ENCODE results near the gene EEPD1.
"Not testable (repeated sequence)": the region's sequence is repeated elsewhere in the genome, so short reads cannot be mapped to it uniquely, and the experiment has no call there.

The EEPD1 gene

DNA sequence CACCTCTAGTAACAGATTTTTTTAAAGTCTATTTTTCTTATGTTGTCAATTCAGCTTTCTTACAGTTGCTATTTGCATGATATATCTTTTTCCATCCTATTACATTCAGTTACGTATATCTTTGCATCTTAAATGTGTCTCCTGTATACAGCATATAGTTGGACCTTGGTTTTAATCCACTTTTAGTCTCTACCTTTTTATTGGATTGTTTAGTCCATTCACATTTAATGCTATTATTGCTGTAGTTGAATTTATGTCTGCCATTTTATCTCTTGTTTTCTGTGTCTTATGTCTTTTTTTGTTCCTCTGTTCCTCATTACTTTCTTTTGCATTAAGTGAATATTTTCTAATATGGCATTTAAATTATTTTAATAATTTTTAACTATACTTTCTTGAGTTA, 100.6 kb downstream of the EEPD1 start:
- no peak for DNase-seq (ENCODE audit: low read depth in 1 of 2, low spot score in 1 of 2)

DNA sequence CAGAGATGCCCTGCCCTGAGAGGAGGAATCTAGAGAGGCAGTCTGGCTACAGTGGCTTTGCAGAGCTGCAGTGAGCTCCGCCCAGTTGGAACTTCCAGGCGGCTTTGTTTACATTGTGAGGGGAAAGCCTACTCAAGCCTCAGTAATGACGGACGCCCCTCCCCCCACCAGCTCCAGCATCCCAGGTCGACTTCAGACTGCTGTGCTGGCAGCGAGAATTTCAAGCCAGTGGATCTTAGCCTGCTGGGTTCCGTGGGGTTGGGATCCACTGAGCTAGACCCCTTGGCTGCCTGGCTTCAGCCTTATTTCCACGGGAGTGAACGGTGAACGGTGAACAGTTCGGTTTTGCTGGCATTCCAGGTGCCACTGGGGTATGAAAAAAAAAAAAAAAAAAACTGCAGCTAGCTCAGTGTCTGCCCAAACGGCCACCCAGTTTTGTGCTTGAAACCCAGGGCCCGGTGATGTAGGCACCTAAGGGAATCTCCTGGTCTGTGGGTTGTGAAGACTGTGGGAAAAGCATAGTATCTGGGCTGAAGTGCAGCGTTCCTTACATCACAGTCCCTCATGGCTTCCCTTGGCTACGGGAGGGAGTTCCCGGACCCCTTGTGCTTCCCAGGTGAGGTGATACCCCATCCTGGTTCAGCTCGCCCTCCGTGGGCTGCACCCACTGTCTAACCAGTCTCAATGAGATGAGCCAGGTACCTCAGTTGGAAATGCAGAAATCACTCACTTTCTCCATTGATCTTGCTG, 105.6 kb downstream of the EEPD1 start:
- not testable (repeated sequence) for DNase-seq (ENCODE audit: low read depth in 1 of 2, low spot score in 1 of 2)

DNA sequence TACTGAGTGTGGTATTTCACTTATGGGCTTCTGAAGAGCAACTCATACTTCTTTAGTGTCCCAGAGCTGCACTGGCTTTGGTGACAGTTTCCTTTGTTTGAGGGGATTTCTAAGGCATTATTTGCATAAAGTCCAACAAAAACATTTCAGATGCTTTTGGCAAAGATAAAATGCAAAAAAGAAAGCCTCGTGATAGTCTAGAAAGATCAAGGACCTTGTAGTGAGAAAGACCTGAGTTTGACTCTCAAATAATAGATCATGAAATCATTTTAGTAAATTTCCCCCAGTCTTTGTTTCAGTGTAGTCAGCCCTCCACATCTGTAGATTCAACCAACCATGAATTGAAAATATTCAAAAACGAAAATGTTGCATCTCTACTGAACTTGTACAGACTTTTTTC, 107.4 kb downstream of the EEPD1 start:
- no peak for DNase-seq (ENCODE audit: low read depth in 1 of 2, low spot score in 1 of 2)

DNA sequence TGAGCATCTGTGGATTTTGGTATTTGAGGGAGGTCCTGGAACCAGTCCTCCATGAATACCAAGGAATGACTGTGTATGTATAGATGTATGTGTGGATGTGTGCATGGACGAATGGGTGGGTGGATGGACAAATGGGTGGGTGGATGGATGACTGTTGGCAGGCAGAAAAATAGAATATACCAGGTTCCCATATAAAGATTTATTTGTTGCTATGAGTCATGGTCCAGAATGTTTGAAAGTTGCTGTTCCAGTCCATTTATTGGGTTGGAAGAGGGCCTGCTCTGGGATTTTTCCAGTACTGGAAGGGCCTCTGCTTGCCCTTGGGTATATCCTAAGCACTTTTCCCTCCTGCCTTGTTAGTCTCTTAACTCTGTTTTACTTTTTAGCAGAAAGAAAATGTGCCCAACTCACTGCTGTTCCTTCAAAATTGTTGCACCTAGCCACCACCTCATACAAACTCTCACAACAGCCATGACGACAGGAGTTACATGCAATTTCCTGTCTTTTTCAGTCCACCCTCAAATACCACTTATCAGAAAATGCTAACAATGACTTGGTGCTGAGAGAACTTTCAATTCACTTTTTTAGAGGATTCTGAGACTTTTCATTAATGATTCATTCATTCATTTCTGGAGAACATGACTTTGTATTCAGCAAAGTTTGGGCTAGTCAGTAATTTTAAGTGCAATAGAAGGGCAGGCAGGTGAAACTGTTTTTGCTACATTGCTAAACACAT, 108.1 kb downstream of the EEPD1 start:
- DNase-seq (ENCODE audit: low read depth in 1 of 2, low spot score in 1 of 2): no peak

DNA sequence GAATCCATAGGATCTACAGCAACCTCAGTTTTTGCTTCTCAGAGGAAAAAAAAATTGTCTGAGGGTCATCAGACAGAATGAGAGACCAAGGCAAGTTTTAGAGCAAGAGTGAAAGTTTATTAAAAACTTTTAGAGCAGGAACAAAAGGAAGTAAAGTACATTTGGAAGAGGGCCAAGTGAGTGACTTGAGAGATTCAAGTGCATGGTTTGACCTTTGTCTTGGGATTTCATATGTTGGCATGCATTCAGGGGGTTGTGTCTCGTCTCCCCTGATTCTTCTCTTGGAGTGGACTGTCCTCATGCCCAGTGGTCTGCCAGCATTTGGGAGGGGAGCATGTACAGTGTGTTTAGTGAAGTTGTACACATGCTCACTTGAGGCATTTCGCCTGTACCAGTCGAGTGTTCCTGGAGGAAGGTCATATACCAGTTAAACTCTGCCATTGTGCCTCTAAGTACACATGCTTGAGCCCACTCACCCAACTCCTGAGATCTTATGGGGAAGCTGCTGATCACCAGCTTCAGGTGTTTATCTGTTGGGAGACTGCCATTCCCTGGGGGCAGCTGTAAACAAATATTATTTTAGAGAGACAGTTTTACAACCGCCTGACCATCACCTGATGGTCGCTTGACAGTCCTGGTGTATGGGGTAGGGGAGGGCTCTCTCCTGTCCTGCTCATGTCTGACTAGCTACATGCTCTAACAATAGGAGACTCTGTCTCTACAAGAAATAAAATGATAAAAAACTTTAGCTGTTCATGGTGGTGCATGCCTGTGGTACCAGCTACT, 109.4 kb downstream of the EEPD1 start:
- DNase-seq (ENCODE audit: low read depth in 1 of 2, low spot score in 1 of 2): no peak

DNA sequence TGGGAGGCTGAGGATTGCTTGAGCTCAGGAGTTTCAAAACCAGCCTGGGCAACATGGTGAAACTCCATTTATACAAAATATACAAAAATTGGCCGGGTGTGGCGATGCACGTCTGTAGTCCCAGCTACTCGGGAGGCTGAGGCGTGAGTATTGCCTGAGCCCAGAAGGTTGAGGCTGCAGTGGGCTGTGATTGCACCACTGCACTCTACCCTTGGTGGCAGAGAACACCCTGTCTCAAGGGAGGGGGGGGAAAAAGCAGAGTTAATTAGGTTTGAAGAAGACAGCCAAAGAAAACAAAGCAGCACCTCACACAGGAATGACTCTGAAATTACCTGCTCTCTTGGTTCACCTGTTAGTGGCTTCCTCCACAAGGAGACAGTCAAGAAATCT, 110.0 kb downstream of the EEPD1 start:
- no peak for DNase-seq (ENCODE audit: low read depth in 1 of 2, low spot score in 1 of 2)

DNA sequence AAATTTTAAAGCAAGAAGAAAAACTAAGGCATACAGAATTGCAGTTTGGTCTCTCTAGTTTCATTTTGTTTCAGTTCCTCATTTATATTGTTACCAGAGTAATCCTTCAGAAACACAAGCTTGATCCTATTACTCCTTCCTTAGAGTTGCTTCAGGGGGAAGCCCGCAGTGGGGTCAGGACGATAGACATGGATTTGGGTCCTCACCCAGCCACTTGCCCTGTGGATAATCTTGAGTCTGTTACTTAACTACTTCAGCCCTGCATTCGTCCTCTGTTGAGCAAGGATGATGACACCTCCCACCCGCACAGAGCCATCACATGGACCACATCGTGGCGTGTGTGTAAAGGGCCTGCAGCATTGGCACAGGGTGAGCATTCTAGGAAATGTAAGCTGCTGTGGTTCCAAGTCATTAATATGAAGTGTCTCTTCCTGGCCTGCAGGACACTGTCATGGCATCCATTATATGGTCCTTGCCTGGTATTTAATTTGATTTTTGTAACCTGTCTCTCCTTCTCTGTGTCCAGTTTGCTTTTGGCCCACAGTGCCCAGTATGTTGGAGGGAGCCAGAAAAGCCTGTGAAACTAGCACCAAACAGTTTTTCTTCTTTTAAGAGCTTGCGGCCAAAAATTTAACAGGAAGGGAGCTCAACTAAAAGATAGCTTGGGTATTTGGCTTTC, 111.2 kb downstream of the EEPD1 start:
- DNase-seq (ENCODE audit: low read depth in 1 of 2, low spot score in 1 of 2): no peak

DNA sequence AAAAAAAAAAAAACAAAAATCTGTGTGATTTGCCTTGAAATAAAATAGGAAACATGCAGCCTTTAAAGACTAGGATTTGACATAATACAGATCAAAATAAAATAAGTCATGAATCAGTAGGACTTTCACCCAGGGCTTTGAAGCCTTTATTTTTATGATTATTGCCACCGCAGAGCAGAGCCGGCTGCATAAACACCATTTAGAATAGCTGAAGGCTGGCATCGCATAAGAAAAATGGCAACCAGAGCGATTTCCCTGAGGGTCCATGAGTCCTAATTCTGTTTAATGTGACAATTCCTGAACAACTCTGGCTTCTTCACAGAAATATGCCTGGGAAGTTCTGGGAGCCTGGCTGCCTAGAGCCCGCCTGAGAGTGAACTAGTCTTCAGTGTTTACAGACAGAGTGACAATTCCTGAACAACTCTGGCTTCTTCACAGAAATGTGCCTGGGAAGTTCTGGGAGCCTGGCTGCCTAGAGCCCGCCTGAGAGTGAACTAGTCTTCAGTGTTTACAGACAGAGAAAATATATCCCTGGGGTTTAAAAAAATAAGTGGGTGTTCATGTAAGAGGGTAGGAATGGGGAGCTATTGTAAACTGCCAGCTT, 112.0 kb downstream of the EEPD1 start:
- DNase-seq (ENCODE audit: low read depth in 1 of 2, low spot score in 1 of 2): no peak

DNA sequence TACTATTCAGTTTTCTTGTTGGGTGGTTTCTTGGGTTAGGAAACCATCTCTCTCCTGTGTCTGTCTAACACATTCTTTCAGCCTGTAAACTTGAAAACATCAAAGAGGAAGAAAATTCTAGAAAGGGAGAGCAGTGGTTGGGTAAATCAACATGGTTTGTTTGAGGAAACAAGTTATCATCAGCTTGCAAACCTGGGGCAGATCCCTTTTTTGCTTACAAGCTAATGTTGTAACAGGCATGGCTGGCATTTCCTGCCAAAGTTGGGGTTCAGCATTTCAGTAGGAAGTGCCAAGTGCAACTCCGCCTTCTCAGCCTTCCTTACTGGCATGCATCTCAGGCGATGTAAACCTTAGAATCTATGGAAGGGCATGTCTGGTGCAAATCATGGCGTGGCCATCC, 112.6 kb downstream of the EEPD1 start:
- no peak for DNase-seq (ENCODE audit: low read depth in 1 of 2, low spot score in 1 of 2)

DNA sequence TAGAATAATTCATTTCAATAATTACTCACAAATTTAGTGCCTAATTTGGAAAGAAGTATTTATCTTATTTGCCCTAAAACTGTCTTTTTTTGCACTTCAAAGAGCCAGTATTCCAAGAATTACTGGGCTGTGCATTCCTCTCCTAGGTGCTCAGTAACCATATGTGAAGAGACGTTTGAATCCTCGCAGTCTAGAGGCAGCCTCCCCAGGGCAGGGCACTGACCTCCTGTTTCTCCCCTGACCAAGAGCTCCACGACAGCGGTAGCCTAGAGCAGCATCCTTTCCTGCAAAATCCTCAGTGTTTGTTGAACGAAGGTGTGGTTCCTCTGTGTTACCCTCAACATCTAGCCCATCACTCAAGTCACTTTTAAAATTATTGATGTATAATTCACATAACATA, 113.1 kb downstream of the EEPD1 start:
- no peak for DNase-seq (ENCODE audit: low read depth in 1 of 2, low spot score in 1 of 2)

DNA sequence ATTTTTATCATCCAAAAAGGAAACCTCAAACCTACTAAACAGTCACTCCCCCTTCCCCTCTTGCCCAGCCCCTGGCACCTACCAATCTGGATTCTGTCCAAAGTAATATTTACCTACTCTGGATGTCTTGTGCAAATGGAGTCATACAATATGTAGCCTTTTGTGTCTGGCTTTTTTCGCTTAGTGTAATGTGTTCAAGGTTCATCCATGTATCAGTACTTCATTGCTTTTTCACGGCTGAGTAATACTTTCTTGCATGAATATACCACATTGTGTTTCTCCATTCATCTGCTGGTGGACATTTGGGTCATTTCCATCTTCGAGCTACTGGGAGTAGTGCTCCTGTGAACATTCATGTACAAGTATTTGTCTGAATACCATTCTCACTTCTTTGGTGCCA, 113.6 kb downstream of the EEPD1 start:
- no peak for DNase-seq (ENCODE audit: low read depth in 1 of 2, low spot score in 1 of 2)

DNA sequence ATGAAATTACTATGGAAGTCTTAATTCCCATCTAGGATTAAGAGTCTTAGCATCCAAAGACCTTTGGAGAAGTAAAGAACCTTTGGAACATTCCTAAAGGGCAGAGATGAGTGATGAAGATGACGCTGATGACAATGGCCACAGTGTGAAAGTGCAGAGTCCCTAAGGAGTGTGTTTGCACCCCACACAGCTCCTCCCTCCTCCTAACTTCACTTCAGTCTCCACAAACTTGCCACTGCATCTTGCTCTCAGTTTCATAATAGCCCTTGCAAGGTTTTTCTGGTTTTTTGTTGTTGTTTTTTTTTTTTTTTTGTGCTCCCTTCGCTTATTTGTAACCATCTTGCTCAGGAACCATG, 119.1 kb downstream of the EEPD1 start:
- DNase-seq (ENCODE audit: low read depth in 1 of 2, low spot score in 1 of 2): no peak

DNA sequence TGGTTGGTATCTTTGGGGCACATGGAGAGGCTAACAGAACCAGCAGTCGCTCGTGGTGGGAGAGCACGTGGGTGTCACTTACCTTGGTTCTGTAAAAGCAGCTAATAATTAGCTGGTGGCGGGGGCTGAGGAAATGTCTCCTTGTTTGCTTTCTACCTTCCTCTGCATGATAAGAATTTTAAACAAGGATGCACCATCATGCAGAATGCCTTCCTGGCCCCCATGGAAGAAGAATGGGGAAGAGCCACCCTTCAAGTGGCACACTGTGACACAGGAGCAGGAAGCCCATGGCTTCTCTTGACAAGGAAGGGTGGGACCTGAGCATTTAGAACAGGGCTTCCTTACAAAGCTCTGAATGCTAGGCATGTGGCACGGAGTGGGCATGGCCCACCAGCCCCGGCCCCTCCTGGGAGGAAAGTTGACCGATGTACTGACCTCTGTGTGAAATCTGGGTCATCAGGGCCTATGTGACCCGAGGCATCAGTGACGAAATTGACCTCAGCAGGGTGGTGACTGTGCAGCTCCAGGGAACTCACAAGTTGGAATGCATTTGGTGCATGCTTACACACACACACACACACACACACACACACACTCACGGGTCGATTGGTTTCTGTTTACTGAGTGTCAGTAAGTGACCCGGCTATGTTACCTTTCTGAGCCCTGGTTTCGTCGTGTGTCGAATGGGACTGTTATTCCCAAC, 119.7 kb downstream of the EEPD1 start:
- DNase-seq (ENCODE audit: low read depth in 1 of 2, low spot score in 1 of 2): no peak

DNA sequence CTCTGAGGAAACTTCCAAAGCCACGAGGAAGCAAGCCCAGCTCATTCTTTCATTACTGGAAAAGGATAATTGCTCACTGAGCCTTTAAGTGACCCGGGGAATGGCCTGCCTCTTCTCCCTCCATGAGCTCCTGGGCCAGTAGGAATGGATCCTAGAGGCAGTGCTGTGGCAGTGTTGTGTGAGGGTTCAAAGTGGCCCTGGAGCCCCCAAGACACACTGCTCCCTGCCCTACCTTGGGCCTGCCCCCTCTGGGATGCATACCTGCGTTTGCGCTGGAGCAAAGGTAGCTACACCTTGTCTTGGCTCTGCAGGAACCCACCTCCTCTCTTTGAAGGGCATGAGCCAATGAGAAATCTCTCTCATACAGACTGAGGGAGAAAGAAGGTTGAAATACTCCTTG, 120.8 kb downstream of the EEPD1 start:
- DNase-seq (ENCODE audit: low read depth in 1 of 2, low spot score in 1 of 2): no peak

DNA sequence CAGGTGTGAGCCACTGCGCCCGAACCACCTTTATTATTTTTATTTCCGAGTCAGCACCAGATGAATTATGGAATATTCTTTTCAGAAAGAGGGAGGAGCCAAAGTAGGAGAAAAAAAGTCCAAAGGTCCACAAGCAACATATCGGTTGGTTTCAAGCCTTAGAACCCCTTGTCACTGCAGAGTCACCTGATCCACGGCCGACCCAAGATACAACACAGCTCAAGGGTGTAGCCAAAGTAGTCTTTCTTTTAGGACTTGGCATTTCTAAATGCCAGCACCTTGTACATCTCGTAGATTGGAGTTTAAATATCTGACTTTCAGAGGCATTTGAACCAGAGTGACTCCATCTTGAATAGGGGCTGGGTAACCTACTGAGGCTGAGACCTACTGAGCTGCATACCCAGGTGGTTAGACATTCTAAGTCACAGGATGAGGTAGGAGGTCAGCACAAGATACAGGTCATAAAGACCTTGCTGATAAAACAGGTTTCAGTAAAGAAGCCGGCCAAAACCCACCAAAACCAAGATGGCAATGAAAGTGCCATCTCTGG, 122.8 kb downstream of the EEPD1 start:
- no peak for DNase-seq (ENCODE audit: low read depth in 1 of 2, low spot score in 1 of 2)

DNA sequence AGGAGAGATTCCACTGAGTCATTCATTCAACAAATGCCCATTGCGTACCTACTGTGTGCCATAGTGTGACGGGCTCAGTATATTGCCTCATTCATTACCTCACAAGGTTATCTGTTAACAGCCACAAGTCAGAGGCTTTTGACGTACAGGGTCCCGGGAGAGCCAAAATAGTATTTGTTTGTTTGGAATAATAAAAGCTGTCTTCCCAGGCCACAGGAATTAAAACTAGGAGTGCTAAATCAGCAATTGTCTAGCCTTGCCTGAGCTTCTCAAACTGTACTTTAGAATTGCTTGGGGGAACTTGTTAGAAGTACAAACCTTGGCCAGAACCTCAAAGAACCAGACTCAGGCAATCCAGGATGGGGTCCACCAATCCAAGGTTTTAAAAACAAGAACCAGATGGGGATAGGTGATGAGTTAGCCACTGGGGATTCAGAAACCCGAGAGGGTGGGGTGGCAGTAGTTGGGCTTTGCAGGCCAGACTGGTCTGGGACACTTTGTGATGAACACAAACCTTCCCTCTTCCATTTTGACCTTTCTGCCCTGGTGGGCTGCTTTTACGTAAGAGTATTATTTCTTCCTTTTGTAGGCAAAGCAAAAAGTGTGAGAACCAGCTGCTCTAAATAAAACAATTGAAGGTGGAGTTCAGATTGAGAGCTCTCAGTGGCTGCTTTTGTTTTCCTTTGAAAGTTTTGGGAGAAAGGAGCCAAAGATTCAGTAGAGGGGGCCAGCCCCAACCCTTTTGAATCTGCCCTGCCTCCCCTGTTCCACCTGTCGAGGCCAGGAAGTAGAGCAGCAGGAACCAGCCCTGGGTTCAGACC, 123.6 kb downstream of the EEPD1 start:
- DNase-seq (ENCODE audit: low read depth in 1 of 2, low spot score in 1 of 2): no peak

DNA sequence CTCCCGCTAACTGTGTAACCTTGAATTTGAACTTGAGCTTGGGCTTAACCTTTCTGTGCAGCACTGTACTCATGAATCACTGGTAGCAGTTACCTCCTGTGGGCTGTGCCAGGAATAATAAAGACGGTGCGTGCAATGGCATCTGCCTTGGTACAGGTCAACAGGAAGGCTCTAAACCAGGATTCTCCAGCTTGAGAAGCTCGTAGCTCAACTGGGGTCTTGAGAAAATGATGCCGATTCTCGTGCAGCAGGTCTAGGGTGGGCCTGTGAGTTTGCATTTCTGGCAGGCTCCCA, 124.1 kb downstream of the EEPD1 start:
- DNase-seq (ENCODE audit: low read depth in 1 of 2, low spot score in 1 of 2): no peak

DNA sequence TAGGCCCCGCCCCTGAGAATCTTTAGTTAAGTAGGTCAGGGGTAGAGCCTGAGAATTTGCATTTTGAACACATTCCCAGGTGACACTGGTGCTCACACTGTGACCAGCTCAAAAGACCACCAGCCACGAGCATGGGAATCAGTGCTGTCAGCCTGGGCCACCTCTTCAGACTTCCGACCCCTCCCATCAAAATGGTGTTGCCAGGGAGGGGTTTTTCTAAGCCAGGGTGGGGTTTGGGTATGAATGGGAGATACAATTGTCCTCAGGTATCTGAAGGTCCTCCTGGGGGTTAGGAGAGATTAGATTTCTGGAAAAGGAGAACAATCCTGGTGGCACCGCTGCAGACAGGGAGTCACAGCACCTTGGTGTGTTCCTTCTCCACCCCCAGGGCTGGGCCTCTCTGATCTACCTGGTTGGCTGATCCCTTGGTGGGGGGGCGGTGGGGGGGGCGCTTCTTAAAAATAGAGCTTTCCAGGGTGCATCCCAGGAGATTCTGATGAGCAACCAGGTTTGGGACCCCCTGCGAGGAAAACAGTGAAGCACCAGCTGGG, 125.1 kb downstream of the EEPD1 start:
- DNase-seq (ENCODE audit: low read depth in 1 of 2, low spot score in 1 of 2): no peak

DNA sequence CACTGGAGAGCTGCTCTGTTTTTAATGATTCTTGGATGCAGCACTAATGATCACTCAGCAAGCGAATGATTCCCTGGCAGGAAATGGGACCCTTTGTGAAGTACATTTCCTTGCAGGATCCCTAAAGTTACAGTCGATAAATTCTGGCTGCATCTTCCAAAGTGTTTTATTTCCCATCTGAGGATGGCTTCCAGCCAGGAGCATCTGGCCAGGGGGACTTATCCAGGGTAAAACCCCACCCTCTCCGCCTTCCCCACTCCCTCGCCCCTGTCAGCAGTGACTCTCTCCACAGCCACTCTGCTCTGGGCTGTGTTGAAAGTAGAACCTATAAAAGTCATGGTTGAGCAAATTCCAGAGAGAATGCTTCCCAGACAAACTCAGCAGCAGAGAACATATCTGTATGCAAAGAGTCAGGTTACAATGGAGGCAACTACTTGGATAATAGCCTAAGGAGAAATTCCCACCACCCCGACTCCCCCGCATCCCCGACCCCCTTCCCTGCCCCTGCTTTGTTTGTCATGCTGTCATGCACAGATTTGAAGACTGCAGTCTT, 125.6 kb downstream of the EEPD1 start:
- DNase-seq (ENCODE audit: low read depth in 1 of 2, low spot score in 1 of 2): no peak

Measured in activated T-helper 1 cell treated with anti-CD3 and anti-CD28 coated beads, Interleukin-2, amount 50 U/mL, for 16 hours (primary cell).